ENCODE data around the gene MAGI2. TPM values are rescaled to one million over a fixed set of nuclear protein-coding genes. Genes with fewer than 3 reads are reported as not detected.

Gene MAGI2
- total RNA-seq, 1 experiment from 2014 or later, result 0.34 TPM

DNA sequence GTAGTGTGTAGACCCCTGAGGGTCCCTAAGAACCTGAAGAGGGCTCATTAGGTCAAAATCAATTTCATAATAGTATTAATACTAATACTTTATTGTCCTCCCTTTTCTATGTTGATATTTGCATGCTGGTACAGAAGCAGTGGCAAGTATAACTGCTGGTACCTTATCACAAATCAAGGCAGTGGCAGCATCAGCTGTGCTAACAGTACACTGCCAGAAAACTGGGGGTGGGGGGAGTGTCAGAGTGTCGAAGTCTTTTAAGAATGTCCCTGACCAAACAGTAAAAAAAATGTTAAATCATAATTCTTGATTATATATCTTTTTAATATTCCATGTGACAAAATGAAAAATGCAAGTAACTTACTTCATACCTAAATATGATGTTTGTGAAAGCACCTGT, 716.9 kb downstream of the MAGI2 start:
- no peak for DNase-seq (ENCODE audit: low read depth)

DNA sequence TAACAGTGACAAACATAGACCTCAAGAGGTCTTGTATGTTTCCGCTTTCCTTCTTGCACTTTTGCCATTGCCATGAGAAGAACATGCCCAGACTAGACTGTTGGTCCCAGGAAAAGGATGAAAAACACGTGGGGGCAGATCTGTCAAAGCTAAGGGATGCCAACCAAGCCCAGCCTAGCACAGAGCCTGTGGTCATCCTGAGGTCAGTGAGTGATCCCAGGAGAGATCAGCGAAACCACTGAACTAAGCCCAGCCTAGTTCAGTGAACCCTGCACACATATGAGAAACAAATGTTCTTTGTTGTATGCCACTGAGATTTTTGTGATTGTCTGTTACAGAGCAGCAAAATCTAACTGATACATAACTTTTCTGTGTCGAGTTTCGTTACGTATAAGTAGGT, 718.8 kb downstream of the MAGI2 start:
- no peak for DNase-seq (ENCODE audit: low read depth)

DNA sequence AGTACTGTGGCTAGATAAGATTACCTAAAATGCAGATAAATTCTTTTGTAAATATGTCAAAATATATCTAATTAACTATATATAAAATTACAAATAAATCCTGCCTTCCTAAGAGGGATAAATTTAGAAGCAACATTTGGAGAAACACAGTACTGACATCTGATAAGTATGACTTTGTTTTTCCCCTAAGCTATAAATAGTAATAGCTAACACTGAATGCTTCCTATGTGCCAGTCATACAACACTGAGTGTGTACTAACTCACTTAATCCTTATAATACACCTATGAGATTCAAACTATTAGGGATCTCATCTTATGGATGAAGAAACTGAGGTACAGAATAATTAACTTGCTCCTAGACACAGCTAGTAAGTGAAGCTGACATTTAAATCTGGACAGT, 733.4 kb downstream of the MAGI2 start:
- DNase-seq (ENCODE audit: low read depth), result no peak

DNA sequence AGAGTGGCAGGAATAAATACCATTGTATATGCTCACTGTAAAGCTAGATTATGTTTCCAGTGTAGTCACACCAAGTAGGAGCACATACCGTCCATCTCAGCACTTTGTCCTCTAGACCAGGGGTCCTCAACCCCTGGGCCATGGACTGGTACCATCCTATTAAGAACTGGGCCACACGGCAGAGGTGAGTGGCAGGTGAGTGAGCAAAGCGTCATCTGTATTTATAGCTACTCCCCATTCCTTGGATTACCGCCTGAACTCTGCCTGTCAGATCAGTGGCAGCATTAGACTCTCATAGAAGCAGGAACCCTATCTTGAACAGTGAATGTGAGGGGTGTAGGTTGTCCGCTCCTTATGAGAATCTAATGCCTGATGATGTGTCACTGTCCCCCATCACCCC, 735.3 kb downstream of the MAGI2 start:
- no peak for DNase-seq (ENCODE audit: low read depth)

DNA sequence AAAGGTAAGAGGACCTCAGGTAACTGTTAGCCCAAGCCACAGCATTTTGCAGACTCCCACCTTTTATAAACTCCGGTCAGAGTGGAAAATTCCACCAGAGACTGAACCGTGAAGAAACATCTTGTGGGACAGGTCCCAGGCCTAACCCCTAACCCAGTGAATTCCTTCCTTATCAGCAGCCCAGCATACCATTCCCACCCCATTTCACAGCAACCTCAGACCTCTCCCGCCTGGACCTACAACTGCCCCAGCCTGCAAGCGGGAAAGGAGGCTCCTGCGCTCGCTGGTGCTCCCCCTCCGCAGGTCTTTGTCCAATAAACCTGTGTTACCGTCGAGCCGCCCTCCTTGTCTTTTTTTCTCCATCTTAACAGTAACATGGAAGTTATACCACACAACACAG, 736.6 kb downstream of the MAGI2 start:
- DNase-seq (ENCODE audit: low read depth), result no peak

DNA sequence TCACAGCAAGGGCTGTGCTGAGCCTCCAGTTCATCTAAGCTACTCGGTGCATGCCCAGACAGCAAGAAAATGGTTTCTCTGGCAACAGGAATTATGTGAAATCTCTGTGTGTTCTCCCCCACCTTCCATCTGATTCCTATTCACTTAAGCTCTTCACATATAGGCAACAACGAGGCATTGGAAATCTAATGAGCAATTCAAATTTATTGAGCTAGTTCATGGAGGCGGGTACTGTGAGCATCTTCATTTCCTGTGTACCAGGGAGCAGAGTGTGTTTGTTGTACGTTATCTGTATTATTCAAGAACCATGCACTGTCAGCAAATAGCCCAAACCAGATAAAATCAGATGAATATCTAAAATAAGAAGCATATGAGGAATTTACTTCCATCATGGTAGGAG, 739.1 kb downstream of the MAGI2 start:
- DNase-seq (ENCODE audit: low read depth), result no peak

DNA sequence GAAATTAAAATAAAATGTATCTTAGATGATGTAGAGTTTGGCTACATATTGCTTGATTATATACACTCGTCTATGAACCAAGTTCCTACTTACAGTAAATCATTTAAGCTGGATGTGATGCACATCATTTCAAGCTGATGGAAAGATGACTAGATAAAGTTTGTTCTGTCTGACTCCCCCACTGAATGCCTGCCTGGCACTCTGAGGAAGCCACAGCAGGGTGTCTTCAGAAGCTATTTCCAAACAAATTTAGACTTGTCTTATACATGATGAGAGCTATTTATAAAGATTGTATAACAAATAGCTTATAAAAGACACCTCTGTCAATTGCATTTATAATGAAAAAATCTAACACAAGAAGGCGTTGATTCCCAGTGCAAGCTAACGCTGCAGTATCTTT, 741.4 kb downstream of the MAGI2 start:
- DNase-seq (ENCODE audit: low read depth), result no peak

DNA sequence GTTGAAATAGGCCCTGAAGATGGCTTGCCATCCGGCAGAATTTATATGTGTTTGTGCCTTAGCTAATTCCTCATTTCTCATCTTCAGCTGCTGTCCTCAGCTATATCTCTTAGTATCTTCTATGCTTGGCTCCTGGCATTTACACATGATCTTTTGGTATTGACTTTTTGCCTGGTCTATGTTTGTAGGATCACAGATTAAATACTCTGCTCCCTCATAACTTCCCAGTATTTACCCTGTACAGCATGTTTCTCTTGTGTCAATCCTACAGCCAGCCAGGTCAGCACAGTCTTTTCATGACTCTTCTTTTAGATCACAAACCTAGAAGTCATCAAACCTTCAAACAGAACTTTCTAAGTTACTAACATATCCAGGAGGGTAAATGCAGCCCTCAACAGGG, 743.8 kb downstream of the MAGI2 start:
- no peak for DNase-seq (ENCODE audit: low read depth)

DNA sequence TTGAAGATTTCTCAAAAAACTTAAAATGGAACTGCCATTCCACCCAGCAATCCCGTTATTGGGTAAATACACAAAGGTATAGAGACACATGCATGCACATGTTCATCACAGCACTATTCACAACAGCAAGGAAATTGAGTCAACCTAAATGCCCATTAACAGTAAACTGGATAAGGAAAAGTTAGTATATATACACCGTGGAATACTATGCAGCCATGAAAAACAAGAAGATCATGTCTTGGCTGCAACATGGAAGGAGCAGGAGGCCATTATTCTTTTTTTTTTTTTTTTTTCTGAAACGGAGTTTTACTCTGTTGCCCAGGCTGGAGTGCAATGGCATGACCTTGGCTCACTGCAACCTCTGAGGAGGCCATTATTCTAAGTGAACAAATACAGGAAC, 749.0 kb downstream of the MAGI2 start:
- DNase-seq (ENCODE audit: low read depth), result no peak

DNA sequence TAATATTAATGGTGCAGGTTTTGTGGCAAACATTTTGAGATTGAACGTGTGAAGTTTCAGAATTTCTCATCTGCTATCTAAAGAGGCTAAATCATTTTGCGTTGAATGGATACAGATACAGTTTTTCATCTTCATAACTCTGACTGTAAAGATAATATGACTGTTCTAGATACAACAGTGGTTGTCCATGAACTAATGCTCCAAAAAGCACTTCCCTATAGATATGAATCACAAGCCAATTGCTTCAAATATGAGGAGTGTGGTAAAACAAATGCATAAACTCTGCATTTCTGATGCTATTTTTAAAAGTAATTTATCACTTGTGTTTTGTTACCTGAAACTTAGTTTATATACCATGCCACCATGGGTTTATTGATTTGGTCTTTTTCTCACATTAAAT, 750.1 kb downstream of the MAGI2 start:
- DNase-seq (ENCODE audit: low read depth), result no peak

DNA sequence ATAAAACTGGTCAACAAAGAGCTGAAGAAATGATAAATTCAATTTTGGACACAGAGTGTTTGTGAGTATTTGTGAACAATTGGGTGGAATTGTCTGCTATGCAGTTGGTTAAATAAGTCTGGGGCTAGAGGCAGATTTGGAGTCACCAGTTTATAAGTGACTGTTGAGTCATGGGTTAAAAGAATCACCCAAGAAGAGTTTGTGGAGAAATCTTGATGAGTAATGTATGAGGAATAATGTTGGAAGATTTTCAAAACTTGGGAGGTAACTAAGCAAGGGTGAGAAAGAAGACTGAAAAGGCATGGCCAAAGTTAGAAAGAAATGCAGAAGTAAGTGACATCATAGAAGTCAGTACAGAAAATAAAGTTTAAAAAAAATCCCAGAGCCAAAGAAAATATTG, 750.7 kb downstream of the MAGI2 start:
- DNase-seq (ENCODE audit: low read depth), result no peak

DNA sequence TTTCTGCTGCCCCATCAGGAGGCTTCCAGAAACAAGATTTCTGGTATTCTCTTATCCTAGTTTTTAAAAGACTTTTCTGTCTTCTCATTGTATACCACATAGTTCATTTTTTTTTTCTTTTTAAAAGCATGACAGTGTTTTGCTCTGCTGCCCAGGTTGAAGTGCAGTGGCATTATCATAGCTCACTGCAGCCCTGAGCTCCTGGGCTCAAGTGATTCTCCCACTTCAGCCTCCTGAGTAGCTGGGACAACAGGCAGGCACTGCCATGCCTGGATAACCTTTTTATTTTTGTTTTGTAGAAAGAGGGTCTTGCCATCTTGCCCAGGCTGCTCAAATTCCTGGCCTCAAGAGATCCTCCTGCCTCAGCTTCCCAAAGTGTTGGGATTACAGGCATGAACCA, 757.6 kb downstream of the MAGI2 start:
- no peak for DNase-seq (ENCODE audit: low read depth)

DNA sequence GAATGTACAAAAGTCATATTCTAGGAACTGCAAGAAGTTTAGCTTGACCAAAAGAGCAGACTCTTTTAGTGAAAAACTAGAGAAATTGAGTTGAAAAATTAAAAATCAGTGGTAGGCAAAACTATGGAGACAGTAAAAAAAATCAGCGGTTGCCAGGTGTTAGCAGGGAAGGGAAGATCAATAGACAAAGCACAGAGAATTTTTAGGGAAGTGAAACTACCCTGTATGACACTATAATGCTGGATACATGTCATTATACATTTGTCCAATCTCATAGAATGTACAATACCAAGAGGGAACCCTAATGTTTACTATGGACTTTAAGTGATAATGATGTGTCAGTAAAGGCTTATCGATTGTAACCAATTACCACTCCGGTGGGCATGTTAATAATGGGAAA, 761.9 kb downstream of the MAGI2 start:
- DNase-seq (ENCODE audit: low read depth), result no peak

DNA sequence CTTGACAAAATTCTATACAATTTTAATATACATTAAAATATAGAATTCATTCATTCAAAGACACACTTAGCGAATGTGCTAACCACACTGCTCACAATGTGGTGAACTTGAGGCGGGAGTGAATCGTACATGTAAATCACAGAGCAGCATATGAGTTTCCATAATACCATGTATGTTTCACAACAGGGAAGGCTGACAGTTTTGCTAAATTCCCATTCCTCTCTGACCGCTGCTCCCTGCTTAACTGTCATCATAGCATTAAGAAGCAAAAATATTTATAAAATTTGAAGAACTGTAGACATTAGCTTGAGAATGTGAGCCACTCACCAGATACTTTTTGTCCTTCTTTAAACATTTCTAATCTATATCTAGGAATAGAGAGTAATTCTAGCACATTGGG, 763.3 kb downstream of the MAGI2 start:
- DNase-seq (ENCODE audit: low read depth), result no peak

DNA sequence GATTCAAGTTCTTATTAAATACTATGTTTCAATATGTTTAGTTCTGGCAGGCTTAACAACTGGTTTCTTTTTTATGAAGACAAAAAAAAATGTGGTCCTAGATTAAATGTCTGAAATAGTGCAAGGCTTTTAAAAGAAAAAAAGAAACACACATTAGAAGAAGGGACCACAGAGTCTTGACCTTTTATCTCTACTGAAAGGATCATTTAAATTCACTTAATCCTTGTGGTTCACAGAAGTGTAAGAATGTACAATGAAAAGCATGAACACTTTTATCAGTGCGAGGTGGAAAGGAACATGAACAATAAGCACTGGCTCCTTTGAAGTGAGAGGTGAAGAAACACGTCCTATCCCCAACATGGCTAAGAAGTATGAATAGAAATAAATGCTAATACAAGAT, 765.1 kb downstream of the MAGI2 start:
- no peak for DNase-seq (ENCODE audit: low read depth)

DNA sequence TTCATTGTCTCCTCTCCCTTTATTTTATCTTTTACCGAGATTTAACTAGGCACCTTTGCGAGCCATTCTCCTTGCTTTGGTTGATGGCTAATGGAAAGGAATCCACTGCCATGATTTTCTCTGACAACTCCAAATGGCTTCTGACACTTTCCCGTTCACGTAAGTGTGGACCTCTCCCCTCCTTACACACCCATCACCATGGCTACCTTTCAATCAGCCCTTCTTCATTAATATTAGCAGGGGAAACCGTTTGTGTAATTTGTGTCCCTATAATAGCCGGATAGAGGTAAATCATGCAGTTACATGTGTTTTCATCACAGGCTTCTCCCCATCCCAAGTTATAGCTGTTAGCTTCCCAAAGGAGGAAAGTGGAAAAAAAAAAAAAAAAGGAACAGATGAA, 767.3 kb downstream of the MAGI2 start:
- DNase-seq (ENCODE audit: low read depth), result no peak

DNA sequence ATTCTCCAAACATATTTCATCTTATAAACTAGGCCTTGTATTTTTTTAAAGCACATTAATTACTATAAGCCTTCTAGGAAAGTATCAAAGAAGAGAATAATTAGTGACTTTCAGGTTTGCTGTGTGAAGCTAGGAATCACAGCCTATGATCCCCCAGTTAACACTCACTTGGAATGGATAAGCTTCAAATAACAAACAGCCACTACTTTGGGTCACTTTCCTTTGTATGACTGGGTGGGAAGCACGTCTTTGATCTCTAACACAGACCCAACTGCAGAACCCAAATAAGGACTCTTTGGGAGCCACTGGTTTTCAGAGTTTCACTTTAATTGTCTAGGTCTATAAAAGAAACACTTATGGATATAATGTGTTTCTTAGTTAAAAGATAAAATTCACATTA, 769.3 kb downstream of the MAGI2 start:
- no peak for DNase-seq (ENCODE audit: low read depth)

DNA sequence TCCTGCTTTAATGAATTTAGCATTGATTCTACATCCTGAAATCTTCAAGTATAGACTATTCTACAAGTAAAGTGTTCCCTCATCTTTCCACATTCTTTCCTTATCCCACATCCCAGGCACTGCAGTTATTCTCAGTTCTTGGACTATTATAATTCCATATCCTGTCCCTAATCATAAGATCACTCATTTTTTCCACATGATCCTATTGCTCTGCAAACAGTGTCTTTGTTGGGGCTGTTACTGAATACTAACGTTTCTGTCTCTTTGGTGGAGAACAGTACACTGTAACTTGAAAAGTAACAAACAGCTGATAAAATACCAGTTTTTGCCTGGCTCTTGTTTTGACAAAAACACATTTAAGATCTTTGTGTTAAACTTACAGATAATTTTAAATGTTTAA, 769.9 kb downstream of the MAGI2 start:
- DNase-seq (ENCODE audit: low read depth), result no peak

DNA sequence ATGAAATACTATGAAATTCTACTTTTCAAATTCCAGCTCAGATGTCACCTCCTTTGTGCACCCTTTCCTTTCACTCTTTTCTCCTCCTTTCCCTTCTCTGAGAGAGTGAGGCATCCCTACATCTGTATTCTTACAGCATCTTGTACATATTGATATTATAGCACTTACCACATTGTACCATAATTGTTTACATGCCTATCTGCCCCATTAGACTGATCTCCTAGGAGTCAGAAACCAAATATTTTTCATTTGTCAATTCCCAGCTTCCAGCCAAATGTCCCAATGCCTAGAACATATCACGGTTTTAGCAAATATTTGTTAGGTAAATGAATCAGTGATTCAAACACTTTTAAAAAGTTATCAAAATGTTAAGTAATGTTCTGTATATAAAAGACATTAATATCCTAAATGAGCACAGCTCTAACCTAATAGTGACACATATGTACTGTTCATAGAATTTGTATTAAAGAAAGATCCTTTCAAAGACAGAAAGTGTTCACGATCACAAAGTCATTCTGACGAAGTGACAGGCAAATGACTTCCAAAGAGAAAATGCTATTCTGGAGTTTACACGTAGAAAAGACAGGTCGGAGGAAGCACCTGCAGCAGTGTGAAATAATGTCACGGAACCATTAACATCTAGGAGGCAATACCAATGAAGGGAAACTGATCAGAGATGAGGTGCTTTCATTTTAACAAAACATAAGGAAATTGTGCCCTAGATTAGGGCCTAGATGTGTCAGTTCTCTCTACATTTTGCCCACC, 774.2 kb downstream of the MAGI2 start:
- no peak for DNase-seq (ENCODE audit: low read depth)

DNA sequence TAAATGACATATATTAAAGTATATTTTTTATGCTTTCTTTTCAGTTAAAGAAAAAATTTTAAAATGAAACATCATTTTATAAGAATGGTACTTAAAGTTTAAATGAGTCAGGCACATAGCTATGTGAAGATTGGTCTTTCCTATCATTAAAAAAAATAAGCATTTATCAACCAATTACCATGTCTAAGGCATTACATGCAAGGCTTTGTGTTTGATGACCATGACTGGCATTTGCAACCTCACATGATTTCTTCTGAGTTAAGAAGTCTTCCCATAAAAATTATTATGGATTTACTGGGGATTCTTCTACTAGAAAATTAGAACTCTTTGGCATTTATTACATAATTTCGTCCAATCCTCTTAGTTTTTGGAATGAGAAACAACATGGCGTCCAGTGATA, 776.1 kb downstream of the MAGI2 start:
- no peak for DNase-seq (ENCODE audit: low read depth)

DNA sequence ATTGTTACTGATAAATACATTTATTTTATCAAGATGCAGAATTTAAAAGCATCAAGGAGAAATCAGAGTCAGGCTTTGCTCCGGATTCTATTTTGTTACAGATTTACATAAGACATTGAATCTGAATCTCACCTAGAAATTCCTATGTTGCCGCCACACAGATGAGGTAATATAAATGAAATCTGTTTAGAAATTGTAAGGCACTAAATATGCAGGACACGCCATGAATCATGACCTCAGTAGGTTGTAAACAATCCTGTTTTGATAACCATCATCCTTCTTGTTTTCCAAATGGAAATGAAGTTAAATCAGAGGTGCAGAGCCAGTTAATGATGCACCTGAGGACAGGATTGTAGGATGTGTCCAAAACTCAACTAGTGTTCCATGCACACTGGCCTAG, 778.0 kb downstream of the MAGI2 start:
- no peak for DNase-seq (ENCODE audit: low read depth)

DNA sequence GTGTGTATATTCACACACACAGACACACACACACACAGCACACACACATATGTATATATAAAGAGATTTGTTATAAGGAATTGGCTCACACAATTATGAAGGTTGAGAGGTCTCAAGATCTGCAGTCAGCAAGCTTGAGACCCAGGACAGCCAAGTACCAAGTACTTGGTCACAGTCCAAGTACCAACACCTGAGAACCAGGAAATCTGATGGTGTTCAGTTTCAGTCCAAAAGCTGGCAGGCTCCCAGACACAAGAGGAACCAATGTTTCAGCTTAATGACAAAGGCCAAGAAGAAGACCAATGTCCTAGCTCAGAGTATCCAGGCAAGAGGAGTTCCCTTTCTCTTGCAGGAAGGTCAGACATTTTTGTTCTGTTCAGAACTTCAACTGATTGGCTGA, 780.2 kb downstream of the MAGI2 start:
- no peak for DNase-seq (ENCODE audit: low read depth)

DNA sequence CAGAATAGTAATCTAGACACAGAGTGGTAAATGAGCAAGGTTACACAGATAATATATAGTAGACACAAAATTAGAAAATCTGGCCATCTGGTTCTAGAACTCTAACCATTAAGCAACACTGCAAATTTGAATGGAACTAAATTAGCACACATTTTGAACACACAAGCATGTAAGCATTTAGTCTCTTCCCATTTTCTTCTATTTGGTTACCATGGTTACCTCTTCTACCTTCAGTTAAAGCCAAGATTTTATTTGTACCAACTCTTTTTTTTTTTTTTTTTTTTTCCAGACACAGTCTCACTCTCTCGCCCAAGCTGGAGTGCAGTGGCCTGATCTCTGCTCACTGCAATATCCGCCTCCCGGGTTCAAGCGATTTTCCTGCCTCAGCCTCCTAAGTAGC, 790.5 kb downstream of the MAGI2 start:
- no peak for DNase-seq (ENCODE audit: low read depth)

DNA sequence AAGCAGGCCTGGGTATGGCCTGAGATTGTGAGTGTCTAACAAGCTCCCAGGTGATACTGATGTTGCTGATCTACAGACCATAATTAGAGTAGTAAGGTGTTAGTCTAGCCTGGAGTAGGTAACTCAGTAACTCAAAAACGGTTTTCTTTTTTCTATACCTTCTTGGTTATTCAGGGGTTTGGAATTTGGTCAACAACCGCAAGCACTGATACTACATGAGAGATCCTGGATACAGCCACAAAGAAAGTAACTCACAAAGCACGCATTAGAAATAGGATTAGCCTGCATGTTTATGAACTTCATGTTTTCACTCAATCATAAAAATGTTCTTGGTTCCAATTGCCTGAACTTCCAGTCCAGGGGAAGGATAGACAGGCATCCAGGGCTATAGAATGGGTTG, 803.5 kb downstream of the MAGI2 start:
- no peak for DNase-seq (ENCODE audit: low read depth)

All from Daoy (cell line).